ENCODE measurements around the gene DBNL. TPM values are rescaled to one million over a fixed set of nuclear protein-coding genes. Genes with fewer than 3 reads are reported as not detected.

The DBNL gene
- total and polyA plus RNA-seq, 2 of the 13 experiments (the other 11 are each of a cell fraction or from before 2014, with no cell fraction given), result 20.8 to 35.1 TPM

DNA sequence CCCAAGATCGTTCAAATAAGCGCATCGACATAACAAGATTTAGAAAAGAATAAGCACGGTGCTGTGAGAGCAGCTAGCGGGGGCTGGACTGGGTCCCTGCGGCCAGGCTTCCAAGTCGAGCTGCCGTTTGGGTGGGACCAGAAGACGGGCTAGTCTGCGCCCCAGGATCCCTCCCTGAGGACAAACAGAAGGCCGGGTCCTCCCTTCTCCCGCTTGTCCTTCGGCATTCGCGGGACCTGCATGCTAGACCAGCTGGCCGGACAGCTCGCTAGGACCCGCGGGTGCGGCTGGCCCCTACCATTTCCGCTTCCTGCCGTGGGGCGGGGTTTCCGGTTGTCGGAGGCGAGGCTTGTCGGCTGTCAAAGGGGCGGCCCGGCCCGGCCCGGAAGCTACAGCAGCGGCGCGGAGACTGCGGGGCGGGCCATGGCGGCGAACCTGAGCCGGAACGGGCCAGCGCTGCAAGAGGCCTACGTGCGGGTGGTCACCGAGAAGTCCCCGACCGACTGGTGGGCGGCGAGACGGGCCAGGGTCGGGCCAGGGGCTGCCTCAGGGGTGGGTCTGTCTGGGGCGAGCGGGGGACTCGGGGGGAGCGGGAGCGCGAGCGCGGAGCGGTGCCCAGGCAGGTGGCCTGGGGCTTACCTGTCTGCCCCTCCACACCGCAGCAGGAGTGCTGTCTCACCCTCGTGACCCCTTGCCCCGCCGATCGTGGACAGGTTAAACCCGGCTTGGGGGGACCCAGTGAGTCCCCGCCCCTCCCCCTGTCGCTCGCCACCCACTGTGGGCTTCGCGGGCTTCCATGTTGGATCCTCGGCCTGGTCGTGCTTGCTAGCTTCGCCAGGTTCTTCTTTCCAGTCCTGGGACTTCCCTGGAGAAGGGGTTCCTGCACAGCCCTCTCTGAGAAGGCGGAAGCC is at the start of gene DBNL (continued):
- TF ChIP-seq, protein P1, sequence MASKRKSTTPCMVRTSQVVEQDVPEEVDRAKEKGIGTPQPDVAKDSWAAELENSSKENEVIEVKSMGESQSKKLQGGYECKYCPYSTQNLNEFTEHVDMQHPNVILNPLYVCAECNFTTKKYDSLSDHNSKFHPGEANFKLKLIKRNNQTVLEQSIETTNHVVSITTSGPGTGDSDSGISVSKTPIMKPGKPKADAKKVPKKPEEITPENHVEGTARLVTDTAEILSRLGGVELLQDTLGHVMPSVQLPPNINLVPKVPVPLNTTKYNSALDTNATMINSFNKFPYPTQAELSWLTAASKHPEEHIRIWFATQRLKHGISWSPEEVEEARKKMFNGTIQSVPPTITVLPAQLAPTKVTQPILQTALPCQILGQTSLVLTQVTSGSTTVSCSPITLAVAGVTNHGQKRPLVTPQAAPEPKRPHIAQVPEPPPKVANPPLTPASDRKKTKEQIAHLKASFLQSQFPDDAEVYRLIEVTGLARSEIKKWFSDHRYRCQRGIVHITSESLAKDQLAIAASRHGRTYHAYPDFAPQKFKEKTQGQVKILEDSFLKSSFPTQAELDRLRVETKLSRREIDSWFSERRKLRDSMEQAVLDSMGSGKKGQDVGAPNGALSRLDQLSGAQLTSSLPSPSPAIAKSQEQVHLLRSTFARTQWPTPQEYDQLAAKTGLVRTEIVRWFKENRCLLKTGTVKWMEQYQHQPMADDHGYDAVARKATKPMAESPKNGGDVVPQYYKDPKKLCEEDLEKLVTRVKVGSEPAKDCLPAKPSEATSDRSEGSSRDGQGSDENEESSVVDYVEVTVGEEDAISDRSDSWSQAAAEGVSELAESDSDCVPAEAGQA (IDR thresholded peaks at IDR 0.05; ENCODE audit: low read depth), result peak; percentile 19; the same call in 1 of the 2 replicates
- TF ChIP-seq, protein P1 (CRISPR knock-in tag; IDR thresholded peaks at IDR 0.05; ENCODE audit: borderline replicate concordance), result no peak
- TF ChIP-seq ZMYM3 (CRISPR knock-in tag; IDR thresholded peaks at IDR 0.05) (no peak), CBX5 (CRISPR knock-in tag; IDR thresholded peaks at IDR 0.05; ENCODE audit: borderline replicate concordance) (peak; percentile 78; the same call in 1 of the 2 replicates), ZNF547 (CRISPR knock-in tag; IDR thresholded peaks at IDR 0.05) (no peak; the same call in 1 of the 2 replicates), SP1 (IDR thresholded peaks at IDR 0.05) (no peak), SP1 (CRISPR knock-in tag; IDR thresholded peaks at IDR 0.05) (0 out of 2 replicates have a peak, but pooled peaks have one; percentile 40), ZNF788 (CRISPR knock-in tag; IDR thresholded peaks at IDR 0.05; ENCODE audit: borderline replicate concordance) (peak; percentile 61; the same call in 1 of the 2 replicates), TEAD3 (CRISPR knock-in tag; optimal IDR thresholded peaks at IDR 0.05; ENCODE audit: borderline replicate concordance) (no peak), PHF20 (CRISPR knock-in tag; IDR thresholded peaks at IDR 0.05) (peak; percentile 93), ZC3H13 (CRISPR knock-in tag; IDR thresholded peaks at IDR 0.05) (peak; percentile 34; the same call in 1 of the 2 replicates), ZNF468 (CRISPR knock-in tag; IDR thresholded peaks at IDR 0.05) (no peak), RAD51 (IDR thresholded peaks at IDR 0.05; ENCODE audit: borderline replicate concordance) (no peak), NPAS2 (CRISPR knock-in tag; IDR thresholded peaks at IDR 0.05; ENCODE audit: borderline replicate concordance) (no peak), ZNF615 (CRISPR knock-in tag; IDR thresholded peaks at IDR 0.05; ENCODE audit: borderline replicate concordance) (0 out of 2 replicates have a peak, but pooled peaks have one; percentile 2), GABPA (IDR thresholded peaks at IDR 0.05; ENCODE audit: low read depth, low read length) (peak; percentile 99), GABPA (CRISPR knock-in tag; IDR thresholded peaks at IDR 0.05; ENCODE audit: low read depth) (peak; percentile 95), CBFB (CRISPR knock-in tag; IDR thresholded peaks at IDR 0.05) (0 out of 2 replicates have a peak, but pooled peaks have one; percentile 20), HOXA3 (CRISPR knock-in tag; IDR thresholded peaks at IDR 0.05) (peak; percentile 83), HOXA5 (CRISPR knock-in tag; IDR thresholded peaks at IDR 0.05) (peak; percentile 80)
- TF ChIP-seq, protein P2, sequence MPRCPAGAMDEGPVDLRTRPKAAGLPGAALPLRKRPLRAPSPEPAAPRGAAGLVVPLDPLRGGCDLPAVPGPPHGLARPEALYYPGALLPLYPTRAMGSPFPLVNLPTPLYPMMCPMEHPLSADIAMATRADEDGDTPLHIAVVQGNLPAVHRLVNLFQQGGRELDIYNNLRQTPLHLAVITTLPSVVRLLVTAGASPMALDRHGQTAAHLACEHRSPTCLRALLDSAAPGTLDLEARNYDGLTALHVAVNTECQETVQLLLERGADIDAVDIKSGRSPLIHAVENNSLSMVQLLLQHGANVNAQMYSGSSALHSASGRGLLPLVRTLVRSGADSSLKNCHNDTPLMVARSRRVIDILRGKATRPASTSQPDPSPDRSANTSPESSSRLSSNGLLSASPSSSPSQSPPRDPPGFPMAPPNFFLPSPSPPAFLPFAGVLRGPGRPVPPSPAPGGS (CRISPR knock-in tag; IDR thresholded peaks at IDR 0.05), result peak; percentile 67
- TF ChIP-seq, protein P3, sequence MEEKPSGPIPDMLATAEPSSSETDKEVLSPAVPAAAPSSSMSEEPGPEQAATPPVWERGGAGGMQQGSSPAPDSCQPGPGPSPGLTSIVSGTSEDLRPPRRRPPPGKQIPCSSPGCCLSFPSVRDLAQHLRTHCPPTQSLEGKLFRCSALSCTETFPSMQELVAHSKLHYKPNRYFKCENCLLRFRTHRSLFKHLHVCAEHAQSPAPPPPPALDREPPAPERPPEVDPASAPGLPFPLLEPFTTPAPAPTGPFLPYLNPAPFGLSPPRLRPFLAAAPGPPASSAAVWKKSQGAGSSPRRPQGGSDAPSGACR (CRISPR knock-in tag; IDR thresholded peaks at IDR 0.05), result peak; percentile 59; the same call in 1 of the 2 replicates
